DMS53 treated with DMSO at 0.1 percent for 48 hours (cell line): ENCODE measurements around the gene PRKAR1A.
"Not testable (repeated sequence)": the region's sequence is repeated elsewhere in the genome, so short reads cannot be mapped to it uniquely, and the experiment has no call there.

Experiments
- DNase-seq: peaks from one replicate; lab custom pipeline; 2025; ENCODE audit not compliant: unreplicated experiment; lab: John Stamatoyannopoulos, UW

Gene PRKAR1A

DNA sequence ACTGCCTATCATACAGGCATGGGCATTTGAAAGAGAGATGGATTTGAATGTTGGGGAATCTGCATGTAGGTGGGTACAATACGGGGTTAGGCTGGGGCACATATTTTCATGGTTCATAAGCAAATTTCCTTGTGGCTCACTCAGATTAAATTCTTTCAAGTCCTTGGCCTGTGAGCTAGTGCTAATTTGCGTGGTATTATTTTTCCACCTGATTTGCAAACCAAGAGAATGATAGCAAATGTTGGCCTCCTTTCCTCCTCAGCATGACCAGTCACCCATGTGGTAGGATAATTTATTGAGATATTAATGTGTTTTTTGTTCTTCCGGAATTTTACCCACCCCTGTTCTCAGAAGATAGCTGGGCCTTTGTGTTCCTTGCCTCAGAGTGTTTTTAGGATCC is 66.0 kb downstream of the PRKAR1A start:
- DNase-seq: no peak

DNA sequence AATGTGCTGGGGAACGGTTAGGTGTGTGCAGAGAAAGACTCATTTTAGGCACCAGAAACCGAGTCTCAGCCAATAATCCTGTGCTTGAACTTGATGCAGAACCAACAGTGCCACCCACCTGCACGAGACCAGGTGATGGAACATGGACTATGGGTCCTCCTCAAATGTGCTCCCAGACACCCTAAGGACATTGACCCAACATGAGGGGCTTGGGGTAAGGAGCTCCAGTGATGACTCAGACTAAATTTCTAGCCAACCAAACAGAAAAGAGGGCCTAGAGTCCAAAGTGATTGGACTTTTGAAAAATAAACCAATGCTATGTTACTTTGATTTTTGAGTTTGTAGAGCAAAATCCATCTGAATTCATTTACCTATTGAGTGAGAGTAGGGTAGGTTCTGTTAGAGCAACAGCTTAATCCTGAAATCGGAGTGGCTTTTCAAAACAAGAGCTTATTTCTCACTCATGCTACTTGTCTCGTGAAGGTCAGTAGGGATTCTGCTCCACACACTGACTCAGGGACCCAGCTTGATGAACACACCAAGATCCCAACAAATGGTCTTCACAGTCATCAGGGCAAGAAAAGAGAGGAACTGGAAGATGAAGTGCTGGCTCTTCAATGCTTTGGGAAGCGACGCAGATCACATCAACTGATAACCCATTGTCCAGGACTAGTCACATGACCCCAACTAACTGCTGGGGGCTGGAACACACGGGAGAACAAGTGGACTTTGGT is 67.1 kb downstream of the PRKAR1A start:
- DNase-seq: no peak

DNA sequence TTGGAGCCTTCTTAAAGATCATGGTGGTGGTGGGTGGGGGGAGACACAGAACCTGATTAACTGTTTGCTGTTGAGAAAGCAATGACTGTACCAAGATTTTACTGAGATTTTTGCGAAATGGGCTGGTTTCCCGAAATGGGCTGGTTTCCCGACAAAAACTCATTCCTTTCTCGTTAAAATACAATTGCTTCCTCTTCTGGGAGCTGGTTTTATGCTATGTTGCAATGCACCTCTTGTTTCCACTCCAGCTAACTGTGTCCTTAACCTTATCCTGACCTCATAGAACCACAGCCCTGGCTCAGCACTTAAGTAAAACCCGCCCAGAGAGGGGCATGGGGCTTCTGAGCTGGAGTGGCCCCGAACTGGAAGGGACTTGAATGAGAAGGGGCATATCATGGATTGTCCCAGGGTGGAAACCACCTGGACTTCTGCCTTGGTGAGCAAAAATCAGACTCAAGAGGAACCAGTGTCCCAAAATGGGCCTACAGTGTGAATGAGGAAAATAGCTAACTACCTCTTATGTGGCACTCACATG is 68.1 kb downstream of the PRKAR1A start:
- no peak for DNase-seq

DNA sequence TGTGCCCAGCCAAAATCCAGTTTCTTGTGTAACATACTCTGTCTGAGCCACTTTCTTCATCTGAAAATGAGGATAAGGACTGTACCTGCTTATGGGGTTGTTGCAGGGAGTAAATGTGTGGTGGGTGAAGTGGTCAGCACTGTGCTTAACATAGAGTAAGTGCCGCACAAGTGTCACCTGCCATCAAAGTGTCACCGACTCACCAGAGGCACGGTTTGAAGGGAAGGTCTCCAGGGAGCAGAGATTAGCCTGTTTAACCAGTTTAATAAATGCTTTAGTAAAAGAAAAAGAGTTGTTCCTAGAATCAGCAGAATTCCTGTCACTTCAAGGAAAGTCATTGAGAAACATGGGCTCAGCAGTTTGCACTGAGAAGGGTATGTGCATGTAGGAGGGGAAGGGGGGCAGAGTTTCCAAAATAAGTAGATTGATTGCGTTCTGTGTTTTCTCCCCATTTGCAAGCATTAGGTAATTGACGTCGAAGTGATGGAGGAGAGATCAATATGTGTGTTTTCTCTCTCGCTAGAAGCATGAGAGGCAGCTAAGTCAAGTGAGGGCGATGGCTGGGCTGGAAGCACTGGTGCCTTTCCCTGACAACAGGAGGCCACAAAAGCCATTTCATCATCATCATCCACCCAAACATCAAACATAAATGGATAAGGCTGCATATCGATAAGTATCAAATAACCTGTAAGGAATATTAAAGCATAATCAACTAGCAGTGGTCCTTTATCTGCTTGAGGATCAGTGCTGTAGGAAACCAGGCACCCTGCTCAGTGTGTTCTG is 69.8 kb downstream of the PRKAR1A start:
- no peak for DNase-seq

DNA sequence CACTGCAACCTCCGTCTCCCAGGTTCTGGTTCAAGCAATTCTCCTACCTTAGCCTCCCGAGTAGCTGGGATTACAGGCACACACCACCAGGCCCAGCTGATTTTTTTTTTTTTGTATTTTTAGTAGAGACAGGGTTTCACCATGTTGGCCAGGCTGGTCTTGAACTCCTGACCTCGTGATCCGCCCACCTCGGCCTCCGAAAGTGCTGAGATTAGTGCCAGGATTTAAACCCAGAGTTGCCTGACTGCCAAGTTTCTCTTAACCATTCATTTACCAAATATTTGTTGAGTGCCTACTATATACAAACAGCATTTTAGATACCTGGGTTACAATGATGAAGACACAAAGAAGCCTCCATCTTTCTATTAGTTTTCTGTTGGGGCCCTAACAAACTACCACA is 70.6 kb downstream of the PRKAR1A start:
- DNase-seq: not testable (repeated sequence)

DNA sequence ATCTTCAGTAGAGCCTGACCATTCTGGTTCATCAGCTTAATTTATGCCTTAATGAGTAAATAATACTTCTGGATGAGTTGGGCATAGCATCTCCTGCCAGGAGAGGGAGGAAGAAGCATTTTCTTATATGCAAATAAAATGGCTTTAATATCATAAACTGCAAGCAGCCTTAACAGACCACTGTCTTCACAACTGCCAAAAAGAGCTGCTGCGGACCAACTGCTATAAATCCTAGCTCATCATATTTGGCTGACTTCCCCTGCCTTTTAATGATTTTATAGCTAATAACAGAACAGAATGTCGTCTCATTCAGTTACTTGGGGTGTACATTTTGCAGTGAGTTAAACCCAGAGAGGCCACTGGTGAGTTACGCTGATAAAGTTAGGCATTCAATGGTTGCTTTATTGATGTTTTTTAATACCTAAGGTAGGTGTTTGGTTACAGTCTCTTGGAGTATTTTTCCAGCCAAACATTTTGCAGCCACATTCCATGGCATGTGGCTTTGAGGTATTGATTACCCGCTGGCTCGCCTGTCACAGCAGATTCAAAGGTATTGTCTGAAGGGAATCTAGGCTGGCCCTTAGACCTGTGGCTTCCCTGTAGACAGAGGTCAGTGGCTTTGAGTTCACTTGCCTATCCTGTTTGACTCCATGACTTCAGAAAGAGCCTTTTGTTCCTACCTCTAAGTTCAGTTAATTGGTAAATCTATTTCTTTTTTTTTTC is 72.5 kb downstream of the PRKAR1A start:
- DNase-seq: no peak

DNA sequence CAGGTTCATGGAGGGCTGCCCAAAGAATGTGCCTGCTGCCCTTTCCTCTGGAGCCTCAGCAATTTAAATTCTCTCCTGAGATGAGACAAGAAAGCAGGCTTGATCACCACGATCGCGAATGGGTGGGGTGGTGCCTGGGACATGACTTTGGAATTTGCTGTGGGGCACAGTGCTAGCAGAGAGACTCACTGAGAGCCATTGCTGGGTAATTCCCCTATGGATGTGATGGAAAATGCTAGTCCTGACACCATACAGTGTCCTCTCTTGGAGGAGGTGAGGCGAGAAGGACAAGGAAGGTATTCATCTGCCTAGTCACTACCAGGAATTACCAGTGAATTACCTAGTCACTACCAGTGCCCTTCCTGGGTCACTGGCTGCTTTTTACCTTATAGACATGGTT is 73.4 kb downstream of the PRKAR1A start:
- no peak for DNase-seq

DNA sequence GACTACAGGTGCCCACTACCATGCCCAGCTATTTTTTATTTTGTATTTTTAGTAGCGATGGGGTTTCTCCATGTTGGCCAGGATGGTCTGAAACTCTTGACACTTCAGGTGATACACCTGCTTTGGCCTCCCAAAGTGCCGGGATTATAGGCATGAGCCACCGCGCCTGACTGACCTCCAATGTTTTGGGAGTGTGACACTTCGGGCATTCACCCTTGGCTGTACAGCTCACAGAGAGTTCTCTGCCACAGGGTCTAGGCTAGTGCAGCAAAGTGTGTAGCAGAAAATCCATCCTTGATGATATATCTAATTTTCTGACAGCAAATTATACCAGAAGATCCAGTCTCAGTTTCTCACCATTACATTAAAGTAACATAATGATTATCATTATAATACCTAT is 74.8 kb downstream of the PRKAR1A start:
- DNase-seq: no peak

DNA sequence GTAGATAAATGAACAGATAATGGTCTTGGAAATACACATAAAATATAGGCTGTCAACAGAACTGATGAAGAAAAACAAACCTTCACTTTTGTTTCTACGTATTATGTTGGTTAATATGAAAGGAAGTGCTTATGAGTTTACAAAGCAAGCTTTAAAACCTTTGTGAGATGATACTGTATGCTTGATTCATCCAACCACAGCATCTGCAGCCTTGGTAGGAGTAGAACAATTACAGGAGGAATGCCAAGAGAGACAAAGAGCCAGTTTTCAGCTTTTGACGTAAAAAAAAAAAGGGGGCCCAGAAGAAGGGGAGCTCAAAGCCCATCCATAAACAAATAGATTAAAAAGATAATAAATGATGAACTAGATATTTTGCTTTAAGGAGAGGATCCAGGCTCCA is 75.6 kb downstream of the PRKAR1A start:
- DNase-seq: no peak

DNA sequence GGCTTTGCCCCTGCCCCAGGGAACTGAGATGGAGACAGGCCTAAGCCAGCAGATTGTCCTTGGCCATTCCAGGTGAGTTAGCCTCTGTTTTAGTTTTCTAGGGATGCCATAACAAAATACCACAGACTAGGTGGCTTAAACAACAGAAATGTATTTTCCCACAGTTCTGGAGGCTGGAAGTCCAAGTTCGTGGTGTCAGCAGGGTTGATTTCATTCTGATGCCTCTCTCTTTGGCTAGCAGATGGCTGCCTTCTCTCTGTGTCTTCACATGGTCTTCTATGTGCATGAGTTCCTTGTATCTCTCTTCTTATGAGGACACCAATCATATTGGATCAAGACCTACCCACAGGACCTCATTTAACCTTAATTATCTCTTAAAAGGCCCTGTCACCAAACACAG is 76.1 kb downstream of the PRKAR1A start:
- DNase-seq: no peak

DNA sequence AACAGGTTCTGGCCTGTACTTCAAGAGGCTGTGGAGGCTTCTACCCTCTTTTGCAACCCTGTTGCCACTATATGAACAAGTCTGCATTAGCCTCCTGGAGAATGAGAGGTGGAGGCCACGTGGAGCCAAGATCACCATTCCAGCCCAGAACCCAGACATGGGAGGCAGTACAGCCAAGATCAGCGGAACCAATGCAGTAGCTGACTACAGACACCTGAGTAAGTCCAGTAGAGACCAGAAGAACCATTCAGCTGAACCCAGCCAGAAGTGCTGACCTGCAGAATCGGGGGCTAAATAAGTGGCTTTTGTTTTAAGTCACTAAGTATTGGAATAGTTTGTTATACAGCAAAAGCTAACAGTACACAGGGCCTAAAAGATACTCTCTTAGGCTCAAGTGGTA is 76.9 kb downstream of the PRKAR1A start:
- no peak for DNase-seq

DNA sequence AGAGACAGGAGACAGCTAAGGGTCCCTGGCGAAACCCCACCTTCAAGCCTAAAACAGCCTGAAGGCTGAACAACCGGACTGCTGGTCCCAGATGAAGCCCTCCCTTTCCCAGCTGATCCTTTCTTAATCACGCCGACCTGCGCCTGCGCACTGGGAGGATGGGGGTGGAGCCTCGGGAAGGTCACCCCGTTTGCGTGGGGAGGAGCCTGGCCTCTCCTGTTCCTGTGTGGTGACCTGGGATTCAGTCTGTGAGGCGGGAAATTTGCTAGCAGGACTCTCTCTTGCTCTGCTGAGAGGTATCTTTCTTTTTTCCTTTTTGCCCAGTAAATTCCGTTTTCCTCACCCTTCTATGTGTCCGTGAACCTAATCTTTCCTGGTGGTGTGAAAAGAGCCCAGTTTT is 79.4 kb downstream of the PRKAR1A start:
- no peak for DNase-seq

DNA sequence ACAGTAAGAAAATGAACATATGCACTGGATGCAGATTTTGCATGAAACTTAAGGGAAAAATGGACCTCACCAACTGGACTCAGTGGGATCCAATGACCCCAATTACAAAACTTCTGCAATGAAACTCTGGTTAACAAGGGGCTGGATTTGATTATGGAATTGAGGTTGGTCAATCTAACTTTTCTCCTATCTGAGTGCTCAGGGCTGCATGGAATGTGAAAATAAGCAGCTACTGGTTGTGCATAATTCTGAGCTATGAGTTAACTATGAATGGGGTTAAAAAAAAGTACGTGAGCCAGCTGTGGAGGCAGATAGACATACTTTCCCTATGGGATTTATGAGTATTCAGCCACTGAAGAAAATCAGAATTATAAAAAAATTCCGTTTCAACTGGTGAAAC is 79.8 kb downstream of the PRKAR1A start:
- no peak for DNase-seq

DNA sequence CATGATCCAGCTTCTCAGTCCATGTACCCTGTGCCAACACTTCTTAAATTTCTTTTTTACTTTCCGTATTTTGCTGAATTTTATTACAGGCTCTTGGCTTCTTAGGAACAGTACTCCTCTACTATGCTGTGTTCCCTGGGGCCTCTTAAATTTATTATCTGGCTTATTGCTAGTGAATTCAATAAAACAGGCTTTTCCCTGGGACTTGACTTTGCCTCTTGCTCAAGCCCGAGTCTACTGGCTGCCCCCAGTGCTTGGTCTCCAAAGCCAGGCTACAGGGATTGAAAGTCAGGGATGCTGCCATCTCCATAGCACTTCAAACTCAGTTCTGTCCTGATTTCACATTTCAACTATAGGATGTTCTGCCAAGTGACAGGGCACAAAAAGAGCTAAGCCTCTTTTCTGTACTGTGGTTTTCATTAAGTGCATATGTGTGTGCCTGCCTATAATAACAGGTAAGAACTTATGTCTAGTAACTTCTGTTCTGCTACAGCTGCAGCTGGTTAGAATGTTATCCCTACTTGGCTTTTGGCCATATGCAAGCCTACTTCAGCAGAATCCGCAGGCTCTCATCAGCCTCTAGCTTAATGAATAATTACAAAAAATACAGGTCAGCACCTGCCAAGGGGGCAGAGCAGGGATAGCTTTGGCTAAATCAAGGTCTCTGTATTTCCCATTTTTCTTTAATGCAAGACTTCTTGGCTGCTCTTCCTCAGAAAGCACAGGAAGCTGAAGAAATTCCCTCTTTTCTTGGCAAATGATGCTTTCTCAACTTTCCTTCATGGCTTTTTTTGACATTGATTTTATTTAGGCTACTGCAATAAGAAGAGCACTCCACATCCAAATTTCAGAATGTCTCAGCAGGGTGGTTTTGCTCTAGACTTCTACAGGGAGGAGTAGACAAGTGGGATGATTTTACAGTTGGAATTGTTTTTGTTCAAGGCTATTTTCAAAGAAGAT is 80.7 kb downstream of the PRKAR1A start:
- DNase-seq: no peak

DNA sequence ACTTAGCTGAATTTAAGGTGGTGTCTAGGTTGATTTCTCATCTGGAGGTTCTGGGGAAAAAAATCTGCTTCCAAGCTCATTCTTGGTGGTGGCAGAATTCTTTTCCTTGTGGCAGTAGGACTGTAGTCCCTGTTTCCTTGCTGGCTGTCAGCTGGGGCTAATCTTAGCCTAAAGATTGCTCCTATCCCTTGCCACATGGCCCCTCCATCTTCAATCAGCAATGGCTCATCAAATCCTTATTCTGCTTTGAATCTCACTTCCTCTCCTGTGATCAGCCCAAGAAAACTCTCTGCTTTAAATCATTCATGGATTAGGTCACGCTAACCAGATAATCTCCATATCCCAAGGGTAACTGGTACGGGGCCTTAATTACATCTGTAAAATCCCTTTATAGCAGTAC is 82.3 kb downstream of the PRKAR1A start:
- no peak for DNase-seq

DNA sequence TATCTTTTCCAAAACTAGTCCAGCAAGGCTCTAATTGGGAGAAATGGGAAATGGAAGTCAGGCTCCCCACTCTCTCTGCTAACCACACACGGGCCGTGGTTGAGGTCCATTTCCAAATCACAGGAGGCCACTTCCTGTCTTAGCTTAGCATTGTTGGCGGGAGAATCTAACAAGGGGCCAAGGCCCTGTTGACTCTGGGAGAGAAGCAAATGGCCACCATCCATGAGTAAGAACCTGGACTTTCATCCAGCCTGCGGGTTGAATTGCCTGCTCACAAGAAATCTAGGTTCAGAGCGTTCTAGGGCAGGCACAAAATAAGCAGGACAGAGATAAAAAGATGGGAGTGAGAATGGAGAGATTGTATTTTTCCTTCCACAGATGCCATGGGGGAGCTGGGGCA is 83.3 kb downstream of the PRKAR1A start:
- no peak for DNase-seq

DNA sequence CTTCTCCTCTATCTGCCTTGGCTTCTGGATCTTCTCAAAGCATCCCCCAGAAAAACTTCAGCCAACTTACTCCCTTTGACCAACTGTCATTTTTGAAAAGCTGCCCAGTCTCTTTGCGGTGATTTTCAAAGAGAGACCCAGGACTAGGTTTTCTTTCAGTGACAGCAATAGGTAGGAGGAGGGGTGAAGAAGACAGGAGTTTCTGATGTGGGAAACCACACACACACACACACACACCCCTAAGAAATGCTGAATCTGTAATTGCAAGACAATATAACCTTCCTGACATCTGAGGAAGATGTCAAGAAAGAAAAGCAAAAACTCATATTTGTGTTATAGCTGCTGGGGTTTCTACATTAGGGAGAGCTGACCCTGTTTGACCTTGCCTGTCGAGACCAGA is 83.8 kb downstream of the PRKAR1A start:
- no peak for DNase-seq

DNA sequence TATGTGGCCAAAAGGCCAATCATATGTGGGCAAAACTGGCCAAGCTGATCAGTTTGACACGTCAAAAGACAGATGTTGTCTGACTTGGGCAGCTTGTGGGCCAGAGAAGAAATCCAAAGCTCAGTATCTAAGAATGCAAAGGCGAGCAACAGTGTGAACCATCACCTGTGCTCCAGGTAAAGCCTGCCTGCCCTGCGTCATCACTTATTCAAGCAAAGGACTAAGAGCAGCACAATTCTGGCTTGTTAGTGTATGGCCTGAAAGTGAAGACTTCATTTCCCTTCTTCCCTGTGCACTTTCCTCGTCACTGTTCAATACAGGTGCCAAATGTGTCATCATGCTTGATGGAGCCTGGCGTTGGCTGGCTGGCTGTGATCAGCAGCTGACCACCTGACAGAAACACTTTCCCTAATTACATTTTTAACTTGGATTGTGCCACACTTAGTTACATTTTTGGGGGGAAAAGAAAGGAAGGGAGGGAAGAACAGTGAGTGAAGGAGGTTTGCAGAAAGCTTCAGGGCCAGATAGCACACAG is 84.2 kb downstream of the PRKAR1A start:
- no peak for DNase-seq

DNA sequence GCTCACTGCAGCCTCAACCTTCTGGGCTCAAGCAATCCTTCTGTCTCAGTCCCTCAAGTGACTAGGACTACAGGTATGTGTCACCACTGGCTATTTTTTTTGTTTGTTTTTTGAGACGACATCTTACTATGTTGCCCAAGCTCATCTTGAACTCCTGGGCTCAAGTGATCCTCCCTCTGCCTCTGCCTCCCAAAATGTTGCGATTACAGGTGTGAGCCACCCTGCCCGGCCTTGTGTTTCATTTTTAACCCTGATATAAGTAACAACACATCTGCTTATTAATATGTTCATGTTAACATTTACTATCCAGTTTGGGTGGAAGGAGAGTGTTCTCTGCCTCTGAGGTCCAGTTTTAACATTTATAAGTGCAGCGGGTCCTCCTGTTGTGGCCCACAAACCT is 85.8 kb downstream of the PRKAR1A start:
- DNase-seq: no peak

DNA sequence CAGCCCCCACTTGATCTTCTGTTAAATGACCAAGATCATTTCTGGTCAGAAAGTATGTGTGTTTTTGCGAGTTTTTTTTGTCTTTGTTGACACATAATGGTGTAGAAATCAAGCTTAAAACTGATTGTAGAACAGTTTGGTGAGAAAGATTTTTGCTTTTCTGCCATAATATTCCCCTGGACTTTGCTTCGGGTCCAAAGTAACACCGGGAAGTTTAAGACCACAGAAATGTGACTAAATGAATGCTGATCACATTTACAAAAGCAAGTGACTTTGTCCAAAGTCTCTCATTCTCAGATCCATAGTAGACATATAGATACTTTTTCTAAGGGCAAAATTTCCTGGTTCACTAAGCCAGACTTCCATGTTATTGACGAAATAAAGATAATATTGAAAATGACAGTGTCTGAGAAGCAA is 86.3 kb downstream of the PRKAR1A start:
- no peak for DNase-seq
